HL-60 (cell line): ENCODE results near the gene LIM2.

Experiments
- GABPA ChIP-seq: IDR thresholded peaks from 2 replicates; pipeline ENCODE4 v1.6.1; 2012; ENCODE audit warnings: low read depth
- POLR2AphosphoS5 ChIP-seq: IDR thresholded peaks from 2 replicates; pipeline ENCODE4 v1.6.1; 2012; ENCODE audit warnings: low read depth
- SPI1 ChIP-seq: IDR thresholded peaks from 2 replicates; pipeline ENCODE4 v1.6.1; 2012; ENCODE audit warnings: low read depth, mild to moderate bottlenecking, borderline replicate concordance
- TF ChIP-seq, protein P1 (sequence below): IDR thresholded peaks from one replicate; pipeline ENCODE4 v1.5.1; 2011; ENCODE audit warnings: low read length, control low read depth, inconsistent platforms; ENCODE audit not compliant: insufficient read depth
- TF ChIP-seq, protein P2 (sequence below): IDR thresholded peaks from 2 replicates; pipeline ENCODE4 v1.6.1; 2012; ENCODE audit warnings: low read depth; ENCODE audit not compliant: insufficient replicate concordance

DNA sequence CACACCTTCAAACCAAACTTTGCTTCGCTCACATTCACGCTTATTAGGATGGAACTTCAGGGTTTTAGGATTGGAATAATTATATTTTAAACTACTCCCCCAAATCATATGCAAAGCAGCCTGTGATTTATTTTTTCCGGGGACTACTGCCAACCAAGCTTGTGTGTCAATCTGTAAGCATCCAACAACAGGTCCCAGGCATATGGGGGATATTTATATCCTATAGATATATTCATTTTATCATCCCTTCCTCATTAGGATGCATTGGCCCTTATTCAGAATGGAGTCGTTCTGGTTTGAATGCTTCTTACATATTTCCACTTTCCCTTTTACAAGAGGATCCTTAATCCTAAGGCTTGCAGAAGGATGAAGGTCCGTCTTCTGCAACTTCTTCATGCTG is 11.5 kb upstream of the LIM2 start:
- TF ChIP-seq, protein P1, sequence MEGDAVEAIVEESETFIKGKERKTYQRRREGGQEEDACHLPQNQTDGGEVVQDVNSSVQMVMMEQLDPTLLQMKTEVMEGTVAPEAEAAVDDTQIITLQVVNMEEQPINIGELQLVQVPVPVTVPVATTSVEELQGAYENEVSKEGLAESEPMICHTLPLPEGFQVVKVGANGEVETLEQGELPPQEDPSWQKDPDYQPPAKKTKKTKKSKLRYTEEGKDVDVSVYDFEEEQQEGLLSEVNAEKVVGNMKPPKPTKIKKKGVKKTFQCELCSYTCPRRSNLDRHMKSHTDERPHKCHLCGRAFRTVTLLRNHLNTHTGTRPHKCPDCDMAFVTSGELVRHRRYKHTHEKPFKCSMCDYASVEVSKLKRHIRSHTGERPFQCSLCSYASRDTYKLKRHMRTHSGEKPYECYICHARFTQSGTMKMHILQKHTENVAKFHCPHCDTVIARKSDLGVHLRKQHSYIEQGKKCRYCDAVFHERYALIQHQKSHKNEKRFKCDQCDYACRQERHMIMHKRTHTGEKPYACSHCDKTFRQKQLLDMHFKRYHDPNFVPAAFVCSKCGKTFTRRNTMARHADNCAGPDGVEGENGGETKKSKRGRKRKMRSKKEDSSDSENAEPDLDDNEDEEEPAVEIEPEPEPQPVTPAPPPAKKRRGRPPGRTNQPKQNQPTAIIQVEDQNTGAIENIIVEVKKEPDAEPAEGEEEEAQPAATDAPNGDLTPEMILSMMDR: no peak
- TF ChIP-seq POLR2AphosphoS5: no peak
- TF ChIP-seq, protein P2, sequence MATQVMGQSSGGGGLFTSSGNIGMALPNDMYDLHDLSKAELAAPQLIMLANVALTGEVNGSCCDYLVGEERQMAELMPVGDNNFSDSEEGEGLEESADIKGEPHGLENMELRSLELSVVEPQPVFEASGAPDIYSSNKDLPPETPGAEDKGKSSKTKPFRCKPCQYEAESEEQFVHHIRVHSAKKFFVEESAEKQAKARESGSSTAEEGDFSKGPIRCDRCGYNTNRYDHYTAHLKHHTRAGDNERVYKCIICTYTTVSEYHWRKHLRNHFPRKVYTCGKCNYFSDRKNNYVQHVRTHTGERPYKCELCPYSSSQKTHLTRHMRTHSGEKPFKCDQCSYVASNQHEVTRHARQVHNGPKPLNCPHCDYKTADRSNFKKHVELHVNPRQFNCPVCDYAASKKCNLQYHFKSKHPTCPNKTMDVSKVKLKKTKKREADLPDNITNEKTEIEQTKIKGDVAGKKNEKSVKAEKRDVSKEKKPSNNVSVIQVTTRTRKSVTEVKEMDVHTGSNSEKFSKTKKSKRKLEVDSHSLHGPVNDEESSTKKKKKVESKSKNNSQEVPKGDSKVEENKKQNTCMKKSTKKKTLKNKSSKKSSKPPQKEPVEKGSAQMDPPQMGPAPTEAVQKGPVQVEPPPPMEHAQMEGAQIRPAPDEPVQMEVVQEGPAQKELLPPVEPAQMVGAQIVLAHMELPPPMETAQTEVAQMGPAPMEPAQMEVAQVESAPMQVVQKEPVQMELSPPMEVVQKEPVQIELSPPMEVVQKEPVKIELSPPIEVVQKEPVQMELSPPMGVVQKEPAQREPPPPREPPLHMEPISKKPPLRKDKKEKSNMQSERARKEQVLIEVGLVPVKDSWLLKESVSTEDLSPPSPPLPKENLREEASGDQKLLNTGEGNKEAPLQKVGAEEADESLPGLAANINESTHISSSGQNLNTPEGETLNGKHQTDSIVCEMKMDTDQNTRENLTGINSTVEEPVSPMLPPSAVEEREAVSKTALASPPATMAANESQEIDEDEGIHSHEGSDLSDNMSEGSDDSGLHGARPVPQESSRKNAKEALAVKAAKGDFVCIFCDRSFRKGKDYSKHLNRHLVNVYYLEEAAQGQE: no peak
- no peak for TF ChIP-seq SPI1
- TF ChIP-seq GABPA: no peak
